Left cardiac atrium (tissue), 4 donors: ENCODE data around the gene AGPAT3. TPM values are rescaled to one million over a fixed set of nuclear protein-coding genes. Genes with fewer than 3 reads are reported as not detected.

Experiments
- ATAC-seq, 2 donors: fragments of 200-7000 bp; cut with Tn5 transposase; one replicate each; pipeline ENCODE4 v1.9.1; 2020; ENCODE audit warnings: mild to moderate bottlenecking in 2 of 2, moderate library complexity in 2 of 2
- DNase-seq: peaks from one replicate; pipeline ENCODE4 v3.0.0-alpha.2; 2020
- intact Hi-C, 2 donors: fragments of 100-400 bp; cut with DNase I; formaldehyde crosslinking; loops; one replicate each; pipeline versions ENCODE4 v1.14.1 to v1.15.1; 2022 to 2023
- total RNA-seq, 2 donors: library from RNA; stranded (reverse); fragmentation: NEBNext Ultra II Directional; extraction: Animal tissue kit (Norgen Biotek cat#: 25700); gene quantifications; one replicate each; pipeline ENCODE4 v1.2.1, GENCODE V29; 2021
- donor health status: DM: no; HTN: yes; CAD: no.
- donor health status: DM: no; HTN: yes; CAD: no; lungs with severe emphysema.
- donor health status: DM: yes; HTN: yes; CAD: no.
- donor health status: Dilated cardiomyopathy.

The AGPAT3 gene
- total RNA-seq, 2 donors from 2014 or later, result 65.1 to 69.4 TPM

DNA sequence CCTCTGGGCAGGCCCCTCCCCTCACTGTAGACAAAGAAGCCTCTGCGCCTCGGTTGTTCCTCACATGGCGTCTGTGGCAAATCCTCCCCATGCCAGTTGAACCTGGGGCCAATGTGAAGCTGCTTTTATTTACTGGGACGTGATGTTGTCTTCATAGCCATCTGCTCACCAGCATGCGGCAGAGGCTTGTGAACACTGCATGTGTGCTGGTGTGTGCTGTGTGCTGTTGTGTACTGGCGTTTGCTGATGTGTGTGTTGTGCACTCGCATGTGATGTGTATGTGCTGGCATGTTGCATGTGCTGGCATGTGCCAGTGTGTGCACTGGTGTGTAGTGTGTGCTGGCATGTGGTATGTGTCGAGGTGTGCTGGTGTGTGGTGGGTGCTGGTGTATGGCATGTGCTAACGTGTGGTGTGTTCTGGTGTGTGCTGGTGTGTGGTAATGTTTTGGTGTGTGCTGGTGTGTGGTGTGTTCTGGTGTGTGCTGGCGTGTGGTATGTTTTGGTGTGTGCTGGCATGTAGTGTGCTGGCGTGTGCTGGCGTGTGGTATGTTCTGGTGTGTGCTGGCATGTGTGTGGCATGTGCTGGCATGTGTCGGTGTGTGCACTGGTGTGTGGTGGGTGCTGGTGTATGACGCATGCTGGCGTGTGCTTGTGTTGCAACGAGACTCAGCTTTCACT lies 109.9 kb downstream of the AGPAT3 start:
- DNase-seq, result no peak
- intact Hi-C loops, result no loop called here
- ATAC-seq, result peak in 1 of 2 donors; percentile 17

DNA sequence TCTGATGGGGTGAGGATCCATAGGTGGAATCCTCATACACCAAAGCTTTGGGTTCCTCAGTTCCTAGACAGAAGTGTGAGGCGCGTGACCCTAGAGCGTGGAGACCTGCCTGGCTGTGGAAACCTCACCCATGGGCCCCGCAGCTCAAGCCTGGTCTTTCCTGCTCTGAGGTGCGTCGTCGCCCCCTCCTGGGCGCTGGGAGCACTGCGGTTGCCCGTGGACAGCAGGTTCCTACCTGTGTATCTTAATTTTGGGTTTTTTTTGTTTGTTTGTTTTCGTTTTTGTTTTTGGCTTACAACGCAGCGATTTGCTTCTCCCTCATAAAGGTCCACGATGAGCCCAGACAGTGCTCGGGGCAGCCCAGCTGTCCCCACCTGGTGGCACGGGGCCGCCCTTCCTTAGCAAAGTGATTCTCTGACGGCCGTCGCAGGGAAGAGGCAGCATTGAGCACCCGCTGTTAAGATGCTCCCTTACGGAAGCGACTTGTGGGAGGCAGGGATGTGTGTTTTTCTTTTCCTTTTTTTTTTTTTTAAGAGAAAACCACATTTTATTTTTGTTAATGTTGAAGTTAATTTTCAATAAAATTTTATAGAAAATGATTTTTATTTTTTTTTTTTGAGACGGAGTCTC lies 110.6 kb downstream of the AGPAT3 start:
- DNase-seq (peak; percentile 77), ATAC-seq (peak; percentile 82 to 84)
- intact Hi-C loops, result no loop called here

DNA sequence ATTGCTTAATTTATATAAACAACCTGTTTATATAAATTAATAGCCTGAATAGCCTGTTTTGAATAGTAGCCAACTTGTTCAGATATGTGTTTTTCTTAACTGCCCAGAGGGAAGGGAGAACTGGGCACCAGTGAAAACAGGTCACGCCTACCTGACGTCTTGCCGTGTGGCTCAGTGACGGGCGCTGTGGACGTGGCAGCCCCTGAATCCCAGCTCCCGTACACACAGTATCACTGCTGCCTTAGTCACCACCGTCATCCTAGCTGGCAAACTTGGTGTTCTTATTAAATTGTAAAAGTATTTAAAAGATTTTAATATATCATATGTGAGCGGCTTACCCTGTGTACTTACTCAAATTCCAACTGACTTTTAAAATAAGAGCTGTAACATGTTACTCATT lies 111.6 kb downstream of the AGPAT3 start:
- intact Hi-C loops, result no loop called here
- ATAC-seq (no peak), DNase-seq (no peak)

DNA sequence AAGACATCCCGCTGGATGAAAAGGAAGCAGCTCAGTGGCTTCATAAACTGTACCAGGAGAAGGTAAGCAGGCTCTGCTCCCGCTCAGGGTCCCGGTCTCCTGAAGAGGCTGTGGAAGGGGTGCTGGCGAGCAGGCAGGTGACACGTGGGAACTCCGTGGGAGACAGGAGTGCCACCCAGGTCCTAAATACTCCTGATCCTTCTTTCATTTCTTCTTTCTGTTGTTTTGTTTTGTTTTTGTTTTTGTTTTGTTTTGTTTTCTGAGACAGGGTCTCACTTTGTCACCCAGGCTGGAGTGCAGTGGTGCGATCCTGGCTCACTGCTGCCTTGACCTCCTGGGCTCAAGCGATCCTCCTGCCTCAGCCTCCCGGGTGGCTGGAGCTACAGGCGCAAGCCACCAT lies 113.0 kb downstream of the AGPAT3 start:
- DNase-seq (no peak), ATAC-seq (no peak)
- intact Hi-C loops, result no loop called here

DNA sequence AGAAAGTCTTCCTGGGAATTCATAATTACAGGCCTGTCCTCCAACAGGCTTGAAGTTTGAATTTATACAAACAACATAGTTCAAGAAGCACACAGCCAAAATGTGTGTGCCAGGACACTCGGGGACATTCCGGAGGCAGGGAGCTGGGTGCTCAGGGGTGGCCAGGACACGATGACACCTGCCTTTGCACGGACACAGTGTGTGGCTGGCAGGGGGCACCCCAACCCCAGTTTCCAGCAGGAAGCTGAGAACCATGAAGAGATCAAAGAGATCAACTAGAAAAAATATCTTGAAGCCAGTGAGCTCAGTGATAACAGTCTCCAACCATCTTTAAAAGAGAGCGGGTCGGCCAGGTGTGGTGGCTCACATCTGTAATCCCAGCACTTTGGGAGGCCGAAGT lies 114.6 kb downstream of the AGPAT3 start:
- DNase-seq (no peak), ATAC-seq (no peak)
- intact Hi-C loops, result loop anchor here in 1 of 2 donors (10.0 kb wide), 1 partner anchor 175 kb away; no protein-coding TSS in a partner anchor

DNA sequence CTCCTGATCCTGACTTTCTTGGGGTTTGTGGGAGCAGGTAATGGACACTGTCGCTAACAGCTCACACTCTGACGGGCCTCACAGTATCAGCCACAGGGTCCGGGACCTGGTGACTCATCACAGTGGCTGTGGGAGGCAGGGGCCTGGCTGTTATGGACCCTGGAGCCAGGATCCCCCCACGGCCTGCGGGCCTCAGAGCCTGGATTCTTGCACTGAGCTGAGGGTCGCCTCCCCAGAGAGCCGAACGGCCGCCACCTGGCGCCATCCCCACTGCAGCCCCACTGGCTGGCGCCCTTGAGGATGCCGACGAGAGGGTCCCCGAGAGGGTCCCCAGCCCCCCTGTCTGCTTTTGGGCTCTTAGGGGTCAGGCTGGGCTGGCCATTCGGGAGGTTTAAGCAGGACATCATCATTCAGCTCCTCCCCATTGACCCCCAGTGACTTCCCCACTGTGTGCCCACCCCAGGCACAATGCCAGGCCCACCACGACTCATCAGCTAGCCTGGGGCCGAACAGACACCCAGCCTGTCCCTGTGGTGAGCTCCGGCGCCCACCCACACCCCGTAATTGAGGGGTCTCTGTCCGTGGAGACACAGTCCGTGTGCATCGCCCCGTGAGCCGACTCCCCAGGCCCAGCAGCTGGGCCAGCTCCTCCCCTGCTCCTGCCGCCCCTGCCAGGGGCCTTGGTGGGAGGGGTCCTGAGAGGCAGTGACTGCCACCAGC lies 116.3 kb downstream of the AGPAT3 start:
- DNase-seq (no peak), ATAC-seq (no peak)
- intact Hi-C loops, result loop anchor here in 1 of 2 donors (10.0 kb wide), 1 partner anchor 177 kb away; no protein-coding TSS in a partner anchor

DNA sequence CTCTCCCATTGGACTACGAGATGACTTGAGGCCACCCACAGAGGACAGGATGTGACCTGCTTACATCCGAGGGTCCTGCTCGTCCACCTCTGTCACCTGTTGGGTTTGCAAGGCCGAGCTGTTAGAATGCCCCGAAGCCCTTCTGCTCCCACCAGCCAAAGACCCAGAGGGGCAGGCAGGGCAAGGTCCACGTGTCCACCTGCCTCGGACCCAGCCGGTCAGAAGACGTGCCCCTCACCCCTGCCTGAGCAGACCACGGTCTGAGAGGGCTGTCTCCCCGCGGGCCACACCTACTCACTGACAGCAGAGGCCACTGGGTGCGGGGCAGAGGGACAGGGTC lies 116.8 kb downstream of the AGPAT3 start:
- intact Hi-C loops, result loop anchor here in 1 of 2 donors (10.0 kb wide), 1 partner anchor 177 kb away; no protein-coding TSS in a partner anchor
- no peak for ATAC-seq
- DNase-seq, result no peak

DNA sequence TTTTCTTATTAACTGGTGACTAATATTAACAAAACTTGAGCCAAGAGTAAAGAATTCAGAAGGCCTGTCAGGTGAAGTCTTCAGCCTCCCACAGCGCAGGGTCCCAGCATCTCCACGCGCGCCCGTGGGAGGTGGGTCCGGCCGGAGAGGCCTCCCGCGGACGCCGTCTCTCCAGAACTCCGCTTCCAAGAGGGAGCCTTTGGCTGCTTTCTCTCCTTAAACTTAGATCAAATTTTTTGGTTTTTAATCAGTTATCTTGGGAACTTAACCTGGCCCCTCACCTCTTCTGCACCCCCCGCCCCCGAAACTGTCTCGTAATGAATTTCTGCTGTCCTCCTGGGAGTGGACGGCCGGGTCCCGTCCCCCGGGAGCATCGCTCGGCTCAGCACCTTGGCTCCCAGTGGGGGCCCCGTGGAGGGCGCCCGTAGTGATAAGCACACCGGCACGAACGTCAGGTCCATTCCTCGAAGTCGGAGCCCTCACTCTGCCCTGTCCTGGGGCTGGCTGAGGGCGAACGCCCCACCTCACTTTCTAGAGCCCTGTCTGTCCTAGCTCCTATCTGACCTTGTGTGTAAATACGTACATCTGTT lies 117.6 kb downstream of the AGPAT3 start:
- no peak for ATAC-seq
- intact Hi-C loops, result loop anchor here in 1 of 2 donors (10.0 kb wide), 1 partner anchor 178 kb away; no protein-coding TSS in a partner anchor

DNA sequence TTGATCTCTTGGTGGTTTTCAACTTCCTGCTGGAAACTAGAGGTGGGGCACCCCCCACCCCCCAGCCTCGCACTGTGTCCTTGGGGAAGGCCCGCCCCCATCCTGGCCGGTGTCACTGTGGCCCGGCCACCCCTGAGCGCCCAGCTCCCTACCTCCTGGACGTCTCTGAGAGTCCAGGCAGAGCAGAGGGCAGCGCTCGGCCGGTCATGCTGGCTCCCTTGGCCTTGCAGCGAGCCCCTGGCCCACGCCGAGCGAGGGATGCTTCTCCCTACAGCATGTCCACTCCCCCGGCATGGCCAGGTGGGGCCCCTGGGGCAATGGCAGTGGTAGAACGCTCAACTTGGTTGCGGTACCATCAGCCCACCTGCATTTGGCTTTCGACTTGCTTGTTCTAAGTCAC lies 118.4 kb downstream of the AGPAT3 start:
- ATAC-seq (no peak), DNase-seq (no peak)
- intact Hi-C loops, result loop anchor here in 1 of 2 donors (10.0 kb wide), 1 partner anchor 179 kb away; no protein-coding TSS in a partner anchor

More for the DNA sequence above, 117.6 kb downstream of the AGPAT3 start:
- DNase-seq, result no peak

DNA sequence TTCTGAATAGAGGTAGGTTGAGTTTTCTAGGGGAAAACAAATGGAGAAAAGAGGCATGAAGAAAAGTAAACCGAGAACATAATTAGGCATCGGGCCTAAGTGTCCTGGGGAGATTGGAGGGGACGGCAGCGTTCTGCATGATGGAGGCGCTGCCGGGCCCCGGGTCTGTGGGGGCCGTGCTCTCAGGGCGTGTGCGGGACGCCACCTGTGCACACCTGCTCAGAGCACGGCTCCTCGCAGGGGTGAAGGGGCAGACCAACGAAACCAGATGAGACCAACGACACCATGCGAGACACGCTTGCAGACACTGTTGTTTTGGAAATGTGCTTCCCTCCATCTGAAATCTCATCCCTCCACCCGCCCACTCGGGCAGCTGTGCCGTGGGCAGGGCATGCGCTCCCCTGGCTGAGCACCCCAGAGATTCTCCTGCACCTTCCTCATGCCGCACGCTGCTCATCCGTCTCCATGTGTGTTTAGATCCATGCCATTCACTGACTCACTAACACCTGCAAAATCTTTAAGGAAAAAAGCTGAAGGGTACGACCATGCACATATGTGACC lies 118.9 kb downstream of the AGPAT3 start:
- intact Hi-C loops, result loop anchor here in 1 of 2 donors (10.0 kb wide), 1 partner anchor 179 kb away; no protein-coding TSS in a partner anchor
- ATAC-seq, result no peak
- no peak for DNase-seq

DNA sequence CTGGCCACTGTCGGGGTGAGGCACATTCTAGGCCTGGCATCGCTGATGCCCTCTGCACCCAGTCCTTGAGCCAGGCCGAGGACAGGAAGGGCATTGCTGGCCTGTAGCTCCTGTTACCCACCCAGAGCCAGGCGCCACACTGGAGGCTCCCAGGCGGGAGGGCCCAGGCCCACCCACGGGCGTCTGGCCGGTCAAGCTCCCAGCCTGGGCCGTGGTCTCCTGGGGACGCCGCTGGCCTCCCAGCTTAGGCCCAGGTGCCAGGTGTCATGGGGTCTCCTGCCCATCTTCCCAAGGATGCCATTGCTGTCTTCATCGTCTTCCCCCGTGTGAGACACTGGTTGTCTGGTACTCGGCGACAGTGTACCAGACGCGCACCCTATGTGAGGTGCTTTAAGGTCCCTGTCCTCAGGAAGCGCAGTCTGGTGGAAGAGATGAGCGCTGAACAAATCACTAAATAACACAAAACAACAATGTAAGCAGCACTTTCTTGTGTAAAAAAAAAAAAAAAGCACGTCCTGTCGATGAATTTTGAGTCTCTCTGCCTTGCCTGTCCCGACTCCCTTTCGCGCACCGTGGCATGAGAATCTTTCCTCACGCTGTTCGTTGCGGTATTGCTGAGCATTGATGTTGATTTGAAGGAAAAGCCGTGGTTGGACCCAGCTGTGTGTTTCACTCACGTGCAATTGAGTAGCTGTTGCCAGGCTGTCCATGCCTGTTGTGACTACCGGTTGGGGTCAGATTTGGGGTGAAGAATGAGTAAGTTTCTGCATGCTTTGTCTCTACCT lies 120.1 kb downstream of the AGPAT3 start:
- no peak for DNase-seq
- no peak for ATAC-seq
- intact Hi-C loops, result loop anchor here in 1 of 2 donors (10.0 kb wide), 1 partner anchor 180 kb away; no protein-coding TSS in a partner anchor

DNA sequence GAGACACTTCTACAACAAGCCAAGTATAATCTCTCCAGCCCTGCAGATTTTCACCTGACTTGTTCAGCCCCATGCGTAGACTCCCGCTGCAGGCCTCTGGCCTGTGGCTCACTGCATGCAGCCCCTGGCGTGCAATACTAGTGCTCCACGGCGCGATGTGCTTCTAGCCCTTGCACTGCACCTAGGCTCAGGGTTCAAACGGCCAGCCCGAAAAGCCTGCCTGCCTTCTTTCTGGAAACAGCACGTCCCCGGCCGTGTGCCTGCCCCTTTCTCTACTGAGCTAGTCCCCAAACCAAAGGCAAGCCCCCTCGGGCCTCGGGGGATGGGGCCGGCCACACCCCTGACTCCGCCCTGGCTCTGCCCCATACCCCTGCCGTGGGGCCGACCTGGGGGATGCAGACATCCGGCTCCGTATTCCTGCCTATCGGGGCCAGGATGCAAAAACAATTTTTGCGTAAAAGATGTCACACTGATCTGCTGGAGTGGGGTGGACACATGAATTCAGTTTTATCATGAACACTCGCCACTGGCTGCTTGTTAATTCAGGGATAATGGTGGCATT lies 120.7 kb downstream of the AGPAT3 start:
- intact Hi-C loops, result loop anchor here in 1 of 2 donors (10.0 kb wide), 1 partner anchor 181 kb away; no protein-coding TSS in a partner anchor
- ATAC-seq, result peak in 1 of 2 donors; percentile 20
- no peak for DNase-seq

DNA sequence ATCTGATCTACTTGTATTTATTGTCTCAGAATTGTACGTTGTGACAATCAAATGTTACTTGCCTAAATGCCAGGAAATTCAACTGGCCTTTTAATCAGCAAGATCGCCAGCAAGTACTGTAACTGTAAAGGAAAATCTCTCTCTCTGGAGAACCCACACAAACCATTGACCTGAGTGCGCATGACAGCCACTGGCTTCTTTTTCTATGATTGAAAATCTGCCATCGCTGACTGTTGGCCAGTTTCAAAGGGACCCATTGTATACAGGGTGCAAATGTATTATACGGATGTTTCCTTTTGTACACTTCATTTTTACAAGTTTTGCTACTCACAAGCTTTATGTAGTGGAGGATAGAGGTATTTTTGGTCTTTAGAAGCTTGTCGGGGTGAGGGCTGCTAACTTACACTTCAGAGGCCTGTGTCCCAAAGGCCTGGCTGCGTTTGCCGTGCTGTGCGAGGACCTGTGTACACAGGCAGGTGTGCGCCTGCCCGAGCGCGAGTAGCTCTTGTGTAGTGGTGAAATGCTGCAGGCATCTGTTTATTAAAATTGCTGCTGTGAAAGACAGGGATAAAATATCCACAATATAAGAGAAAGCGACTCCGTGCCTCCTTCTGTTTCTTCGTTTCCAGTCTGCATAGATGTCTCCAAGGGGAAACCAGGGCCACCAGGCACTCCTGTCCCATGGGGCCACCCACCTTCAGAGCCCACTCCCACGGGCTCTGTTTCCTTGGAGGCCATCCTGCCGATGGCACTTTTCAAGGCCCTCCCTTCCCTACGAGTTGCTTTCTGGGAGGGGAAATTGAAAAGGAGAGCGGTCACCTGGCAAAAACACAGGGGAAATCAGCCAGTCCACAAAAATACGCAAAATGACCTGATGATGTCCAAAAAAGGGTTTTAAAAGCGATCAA lies 121.8 kb downstream of the AGPAT3 start:
- intact Hi-C loops, result loop anchor here in 1 of 2 donors (10.0 kb wide), 1 partner anchor 182 kb away; no protein-coding TSS in a partner anchor
- no peak for ATAC-seq
- DNase-seq, result no peak

DNA sequence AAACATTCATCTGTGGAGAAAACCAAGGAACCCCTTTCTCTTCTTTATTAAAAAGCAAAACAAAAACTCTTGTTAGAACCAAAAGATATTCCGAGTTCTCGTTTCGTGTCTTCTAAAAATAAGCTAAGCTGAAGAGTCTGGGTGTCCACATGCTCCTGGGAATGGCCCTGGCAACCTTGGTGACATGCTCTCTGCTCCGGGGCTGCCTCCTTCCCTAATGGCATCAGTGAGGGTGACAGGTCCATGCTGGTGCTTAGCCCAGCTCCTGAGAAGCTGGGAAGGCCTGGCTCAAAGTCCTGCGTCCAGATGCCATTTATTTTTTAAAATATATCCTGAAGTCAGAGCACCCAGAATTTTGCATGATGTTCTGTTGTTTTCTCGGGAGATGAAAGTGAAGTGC lies 122.5 kb downstream of the AGPAT3 start:
- intact Hi-C loops, result loop anchor here in 1 of 2 donors (10.0 kb wide), 1 partner anchor 183 kb away; no protein-coding TSS in a partner anchor
- ATAC-seq (no peak), DNase-seq (no peak)

DNA sequence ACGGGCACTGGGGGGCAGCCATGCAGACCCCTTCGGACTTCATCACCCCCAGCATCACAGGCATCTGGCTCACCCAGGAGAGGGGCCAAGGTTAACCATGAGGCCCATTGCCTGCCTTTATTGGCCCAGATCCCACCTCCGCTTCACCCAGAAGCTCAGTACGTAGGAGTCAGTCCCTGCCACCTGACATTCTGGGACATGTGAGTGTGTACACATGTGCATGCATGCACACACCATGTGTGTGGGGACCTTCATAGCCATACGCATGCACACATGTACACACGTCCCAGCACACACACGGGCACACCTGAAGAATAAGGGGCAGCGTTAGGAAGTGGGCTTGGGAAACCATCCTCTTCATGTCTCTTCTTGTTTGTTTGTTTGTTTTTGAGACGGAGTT lies 123.0 kb downstream of the AGPAT3 start:
- intact Hi-C loops, result loop anchor here in 1 of 2 donors (10.0 kb wide), 1 partner anchor 183 kb away; no protein-coding TSS in a partner anchor
- ATAC-seq (no peak), DNase-seq (no peak)

DNA sequence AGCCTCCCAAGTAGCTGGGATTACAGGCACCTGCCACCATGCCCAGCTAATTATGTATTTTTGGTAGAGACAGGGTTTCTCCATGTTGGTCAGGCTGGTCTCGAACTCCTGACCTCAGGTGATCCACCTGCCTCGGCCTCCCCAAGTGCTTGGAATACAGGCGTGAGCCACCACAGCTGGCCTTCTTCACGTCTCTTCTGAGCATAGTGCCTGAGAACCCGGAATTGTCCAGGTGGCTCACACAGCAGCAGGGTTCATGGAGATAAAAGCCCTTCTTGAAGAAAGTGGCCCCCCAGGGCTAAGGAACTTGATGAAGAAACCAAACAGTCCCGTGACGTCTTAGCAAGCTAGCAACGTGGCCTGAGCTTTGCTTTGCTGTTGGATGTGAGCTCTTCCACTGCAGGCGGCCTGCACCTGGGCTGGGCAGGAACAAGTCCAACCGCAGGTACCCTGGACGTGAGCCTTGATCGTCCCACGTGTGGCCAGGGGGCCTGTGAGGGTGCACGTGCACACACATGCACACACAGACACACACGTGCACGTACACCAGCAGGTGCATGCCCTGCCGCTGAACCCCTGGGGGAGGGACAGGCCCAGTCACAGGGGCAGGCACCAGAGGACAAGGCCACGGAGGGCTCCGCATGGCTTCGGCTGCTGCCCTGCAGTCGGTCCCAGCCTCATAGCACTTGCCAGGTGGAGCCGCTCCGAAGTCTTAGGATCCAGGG lies 123.6 kb downstream of the AGPAT3 start:
- ATAC-seq (no peak), DNase-seq (no peak)
- intact Hi-C loops, result loop anchor here in 1 of 2 donors (10.0 kb wide), 1 partner anchor 184 kb away; no protein-coding TSS in a partner anchor
